SK-N-SH (cell line): ENCODE results near the gene EED.

ENCODE experiments used
- CHD2 ChIP-seq: fragments of 150-350 bp; IDR thresholded peaks from 2 replicates; pipeline ENCODE4 v1.6.1; 2018; ENCODE audit warnings: low read length; ENCODE audit not compliant: partially characterized antibody
- EP300 ChIP-seq, 2 experiments: IDR thresholded peaks; 2 replicates each; pipeline versions ENCODE4 v1.4.0 to v1.6.1; 2012; ENCODE audit warnings: borderline replicate concordance in 1 of 2, low read depth in 1 of 2, low read length in 1 of 2
- MEF2A ChIP-seq: IDR thresholded peaks from 2 replicates; pipeline ENCODE4 v1.4.0; 2012; ENCODE audit warnings: low read depth, borderline replicate concordance
- TCF12 ChIP-seq: IDR thresholded peaks from 2 replicates; pipeline ENCODE4 v1.4.0; 2012
- TF ChIP-seq, protein P1 (sequence below): fragments of 200-600 bp; sonication (generic); IDR thresholded peaks from 2 replicates; pipeline ENCODE4 v1.6.1; 2017; ENCODE audit warnings: antibody characterized with exemption, mild to moderate bottlenecking, moderate library complexity
- TF ChIP-seq, protein P2 (sequence below): IDR thresholded peaks from 2 replicates; pipeline ENCODE4 v1.4.0; 2012; ENCODE audit warnings: low read depth, borderline replicate concordance

DNA sequence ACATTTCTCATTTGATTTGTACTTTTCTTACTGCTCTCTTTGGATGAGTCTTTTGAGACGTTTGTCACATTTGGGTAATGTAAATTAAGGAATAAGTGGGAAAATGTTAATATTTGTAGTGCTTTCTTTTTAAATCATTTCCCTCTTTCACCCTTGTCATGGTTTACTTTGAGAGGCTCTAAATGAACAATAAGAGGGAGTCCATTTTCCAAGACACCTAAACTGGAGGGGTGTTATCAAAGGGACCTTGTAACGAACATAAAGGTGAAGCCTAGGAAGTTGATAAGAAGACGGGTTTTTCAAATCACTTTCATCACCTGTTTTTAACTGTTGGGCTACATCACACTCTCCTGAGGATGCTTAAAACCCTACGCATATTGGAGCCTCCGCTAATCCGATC, 12.1 kb downstream of the EED start:
- TF ChIP-seq, protein P1, sequence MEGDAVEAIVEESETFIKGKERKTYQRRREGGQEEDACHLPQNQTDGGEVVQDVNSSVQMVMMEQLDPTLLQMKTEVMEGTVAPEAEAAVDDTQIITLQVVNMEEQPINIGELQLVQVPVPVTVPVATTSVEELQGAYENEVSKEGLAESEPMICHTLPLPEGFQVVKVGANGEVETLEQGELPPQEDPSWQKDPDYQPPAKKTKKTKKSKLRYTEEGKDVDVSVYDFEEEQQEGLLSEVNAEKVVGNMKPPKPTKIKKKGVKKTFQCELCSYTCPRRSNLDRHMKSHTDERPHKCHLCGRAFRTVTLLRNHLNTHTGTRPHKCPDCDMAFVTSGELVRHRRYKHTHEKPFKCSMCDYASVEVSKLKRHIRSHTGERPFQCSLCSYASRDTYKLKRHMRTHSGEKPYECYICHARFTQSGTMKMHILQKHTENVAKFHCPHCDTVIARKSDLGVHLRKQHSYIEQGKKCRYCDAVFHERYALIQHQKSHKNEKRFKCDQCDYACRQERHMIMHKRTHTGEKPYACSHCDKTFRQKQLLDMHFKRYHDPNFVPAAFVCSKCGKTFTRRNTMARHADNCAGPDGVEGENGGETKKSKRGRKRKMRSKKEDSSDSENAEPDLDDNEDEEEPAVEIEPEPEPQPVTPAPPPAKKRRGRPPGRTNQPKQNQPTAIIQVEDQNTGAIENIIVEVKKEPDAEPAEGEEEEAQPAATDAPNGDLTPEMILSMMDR: no peak
- TF ChIP-seq, protein P2, sequence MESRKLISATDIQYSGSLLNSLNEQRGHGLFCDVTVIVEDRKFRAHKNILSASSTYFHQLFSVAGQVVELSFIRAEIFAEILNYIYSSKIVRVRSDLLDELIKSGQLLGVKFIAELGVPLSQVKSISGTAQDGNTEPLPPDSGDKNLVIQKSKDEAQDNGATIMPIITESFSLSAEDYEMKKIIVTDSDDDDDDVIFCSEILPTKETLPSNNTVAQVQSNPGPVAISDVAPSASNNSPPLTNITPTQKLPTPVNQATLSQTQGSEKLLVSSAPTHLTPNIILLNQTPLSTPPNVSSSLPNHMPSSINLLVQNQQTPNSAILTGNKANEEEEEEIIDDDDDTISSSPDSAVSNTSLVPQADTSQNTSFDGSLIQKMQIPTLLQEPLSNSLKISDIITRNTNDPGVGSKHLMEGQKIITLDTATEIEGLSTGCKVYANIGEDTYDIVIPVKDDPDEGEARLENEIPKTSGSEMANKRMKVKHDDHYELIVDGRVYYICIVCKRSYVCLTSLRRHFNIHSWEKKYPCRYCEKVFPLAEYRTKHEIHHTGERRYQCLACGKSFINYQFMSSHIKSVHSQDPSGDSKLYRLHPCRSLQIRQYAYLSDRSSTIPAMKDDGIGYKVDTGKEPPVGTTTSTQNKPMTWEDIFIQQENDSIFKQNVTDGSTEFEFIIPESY: no peak
- TF ChIP-seq TCF12: no peak
- TF ChIP-seq MEF2A: no peak
- TF ChIP-seq CHD2: no peak
- TF ChIP-seq EP300 (IDR thresholded peaks at IDR 0.05; ENCODE audit: borderline replicate concordance in 1 of 2, low read depth in 1 of 2, low read length in 1 of 2): no peak
